Limb (tissue), 2 donors: ENCODE results near the gene OR5AS1.
"Not testable (repeated sequence)": the region's sequence is repeated elsewhere in the genome, so short reads cannot be mapped to it uniquely, and the experiment has no call there.

Experiments
- DNase-seq, 2 donors: peaks; one replicate each; pipeline ENCODE4 v3.0.0-alpha.2; 2016; ENCODE audit errors: extremely low spot score in 2 of 2

OR5AS1 gene

GRCh38 chr11:56027354-56027753 lies at the start of gene OR5AS1:
Gene OR5AS1 (plus strand): TSS chr11:56027654. CDS start chr11:56030419, 2,765 bp downstream.
- no peak for DNase-seq

GRCh38 chr11:55994525-55994924 lies 32.9 kb upstream of the OR5AS1 start, which contains the start of gene OR5F1:
Gene OR5F1 (minus strand): TSS chr11:55994625. CDS start chr11:55994625, 0 bp downstream.
- DNase-seq = no peak

GRCh38 chr11:56010716-56011115 lies 16.7 kb upstream of the OR5AS1 start:
- DNase-seq = no peak

GRCh38 chr11:56013805-56014204 lies 13.6 kb upstream of the OR5AS1 start:
- DNase-seq = no peak

- DNase-seq = no peak
Measured at GRCh38 chr11:56045538-56045937, 18.1 kb downstream of the OR5AS1 start.

- no peak for DNase-seq
Measured at GRCh38 chr11:56048480-56048879, 21.0 kb downstream of the OR5AS1 start.

GRCh38 chr11:56049487-56049886 lies 22.0 kb downstream of the OR5AS1 start:
- no peak for DNase-seq

- not testable (repeated sequence) for DNase-seq
Measured at GRCh38 chr11:56056366-56056765, 28.9 kb downstream of the OR5AS1 start.

GRCh38 chr11:56057661-56058237 lies 30.3 kb downstream of the OR5AS1 start:
- DNase-seq = not testable (repeated sequence)

- DNase-seq = not testable (repeated sequence)
Measured at GRCh38 chr11:56058260-56058780, 30.9 kb downstream of the OR5AS1 start.

GRCh38 chr11:56066980-56067379 lies 39.5 kb downstream of the OR5AS1 start:
- no peak for DNase-seq
